Psoas muscle (tissue), 8 donors: ENCODE results near the gene NCR3LG1. TPM values are rescaled to one million over a fixed set of nuclear protein-coding genes. Genes with fewer than 3 reads are reported as not detected.

Source experiments
- ATAC-seq, 4 donors: fragments of 200-7000 bp; cut with Tn5 transposase; one replicate each; pipeline ENCODE4 v1.9.1; 2020; ENCODE audit warnings: moderate library complexity in 3 of 4, mild to moderate bottlenecking in 2 of 4
- DNase-seq, 2 donors: peaks; one replicate each; pipeline ENCODE4 v3.0.0-alpha.2; 2020
- H3K27ac ChIP-seq: fragments of 200-600 bp; one replicate; pipeline ENCODE4 v1.8.0; 2022
- H3K27me3 ChIP-seq, 3 donors: fragments of 200-600 bp in 1 of 3; one replicate each; pipeline versions ENCODE4 v1.6.1 to v1.8.0; 2013 to 2022; ENCODE audit warnings: low read length in 2 of 3, mild to moderate bottlenecking in 2 of 3, moderate library complexity in 1 of 3; ENCODE audit not compliant: insufficient read depth in 3 of 3
- H3K36me3 ChIP-seq, 2 donors: fragments of 200-600 bp in 1 of 2; one replicate each; pipeline versions ENCODE4 v1.6.1 to v1.8.0; 2013 to 2022; ENCODE audit warnings: low read depth in 1 of 2, mild to moderate bottlenecking in 1 of 2, moderate library complexity in 1 of 2; ENCODE audit not compliant: insufficient read depth in 1 of 2
- H3K4me1 ChIP-seq: fragments of 200-600 bp; one replicate; pipeline ENCODE4 v1.8.0; 2022
- H3K4me3 ChIP-seq: fragments of 200-600 bp; one replicate; pipeline ENCODE4 v1.8.0; 2022; ENCODE audit warnings: mild to moderate bottlenecking
- H3K9me3 ChIP-seq: fragments of 200-600 bp; one replicate; pipeline ENCODE4 v1.8.0; 2022
- WGBS, 3 donors: extraction: QIAGEN DNeasy Blood & Tissue Kit; methylation state at CpG; one replicate each; pipeline versions ENCODE4 v1.1.6 to v1.1.7; 2013; 5-methylcytosine and 5-hydroxymethylcytosine counted together
- intact Hi-C, 2 donors: fragments of 100-400 bp; cut with DNase I; formaldehyde crosslinking; loops; one replicate each; pipeline versions ENCODE4 v1.11.0 to v1.14.2; 2022
- polyA plus RNA-seq, 3 donors: library from polyadenylated mRNA; stranded (reverse); fragments of 200-250 nt; gene quantifications; one replicate each; pipeline ENCODE4 v1.2.3, GENCODE V29; 2013
- total RNA-seq, 4 donors: library from RNA; stranded (reverse); fragmentation: NEBNext Ultra II Directional in 2 of 4; extraction: Animal tissue kit (Norgen Biotek cat#: 25700) in 2 of 4; gene quantifications; one replicate each; pipeline versions ENCODE4 v1.2.1 to v1.2.4, GENCODE V29; 2021 to 2023
- TF ChIP-seq, protein P1 (sequence below): fragments of 200-600 bp; IDR thresholded peaks from one replicate; pipeline ENCODE4 v1.8.0; 2022; ENCODE audit warnings: antibody characterized with exemption
- donor health status: healthy with polysubstance abuse.
- donor health status: DM: no; HTN: no; CAD: no; lungs with moderate emphysema.
- donor health status: Bipolar disorder and iron deficiency.
- donor health status: healthy.
- donor health status: DM: yes; HTN: yes; CAD: no.
- donor health status: DM: no; HTN: no; CAD: no.
- donor health status: DM: no; HTN: no; CAD: no.
- donor health status: DM: yes; HTN: yes; CAD: no.

The NCR3LG1 gene
- total and polyA plus RNA-seq, 7 donors = 0.01 to 0.71 (median 0.17) TPM

DNA sequence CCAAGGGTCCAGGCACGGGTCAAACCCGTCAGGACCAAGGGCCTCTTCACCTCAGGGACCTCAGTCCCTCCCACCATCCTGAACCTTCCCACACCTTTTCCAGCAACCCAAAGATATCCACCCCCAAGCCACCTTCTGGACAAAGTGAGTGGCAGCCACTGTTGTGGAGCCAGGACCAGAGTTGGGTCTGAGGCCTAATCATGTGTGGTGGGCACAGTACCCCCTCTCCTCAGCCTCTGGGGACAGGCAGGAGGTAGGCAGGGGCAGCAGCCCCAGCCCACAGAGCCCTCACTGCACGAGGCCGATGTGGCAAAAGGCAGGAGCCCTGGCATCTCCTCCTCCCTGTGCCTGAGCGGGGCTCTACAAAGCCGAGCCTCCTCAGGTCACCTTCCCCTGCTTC is 34.3 kb downstream of the NCR3LG1 start:
- Histone ChIP-seq H3K4me1 (peaks cover 56% of the 10 kb centered on the region), H3K27me3 (no peaks in the 10 kb centered on the region), H3K27ac (peak overlapping the region; percentile 96), H3K9me3 (no peaks in the 10 kb centered on the region), H3K36me3 (peaks cover 0 to 18% of the 10 kb centered on the region in 2 donors), H3K4me3 (peak overlapping the region; percentile 78)
- peak in 2 of 4 donors; percentile 0 to 2 for ATAC-seq
- intact Hi-C loops = loop anchor here (1.0 to 5.0 kb wide), 3 partner anchors 31 to 336 kb away; no protein-coding TSS in a partner anchor
- no peak for DNase-seq
- TF ChIP-seq, protein P1, sequence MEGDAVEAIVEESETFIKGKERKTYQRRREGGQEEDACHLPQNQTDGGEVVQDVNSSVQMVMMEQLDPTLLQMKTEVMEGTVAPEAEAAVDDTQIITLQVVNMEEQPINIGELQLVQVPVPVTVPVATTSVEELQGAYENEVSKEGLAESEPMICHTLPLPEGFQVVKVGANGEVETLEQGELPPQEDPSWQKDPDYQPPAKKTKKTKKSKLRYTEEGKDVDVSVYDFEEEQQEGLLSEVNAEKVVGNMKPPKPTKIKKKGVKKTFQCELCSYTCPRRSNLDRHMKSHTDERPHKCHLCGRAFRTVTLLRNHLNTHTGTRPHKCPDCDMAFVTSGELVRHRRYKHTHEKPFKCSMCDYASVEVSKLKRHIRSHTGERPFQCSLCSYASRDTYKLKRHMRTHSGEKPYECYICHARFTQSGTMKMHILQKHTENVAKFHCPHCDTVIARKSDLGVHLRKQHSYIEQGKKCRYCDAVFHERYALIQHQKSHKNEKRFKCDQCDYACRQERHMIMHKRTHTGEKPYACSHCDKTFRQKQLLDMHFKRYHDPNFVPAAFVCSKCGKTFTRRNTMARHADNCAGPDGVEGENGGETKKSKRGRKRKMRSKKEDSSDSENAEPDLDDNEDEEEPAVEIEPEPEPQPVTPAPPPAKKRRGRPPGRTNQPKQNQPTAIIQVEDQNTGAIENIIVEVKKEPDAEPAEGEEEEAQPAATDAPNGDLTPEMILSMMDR = no peak
- 37 to 58% (median 40%) methylated on average over 5 to 6 of the region's 6 CpGs for WGBS, 3 donors

DNA sequence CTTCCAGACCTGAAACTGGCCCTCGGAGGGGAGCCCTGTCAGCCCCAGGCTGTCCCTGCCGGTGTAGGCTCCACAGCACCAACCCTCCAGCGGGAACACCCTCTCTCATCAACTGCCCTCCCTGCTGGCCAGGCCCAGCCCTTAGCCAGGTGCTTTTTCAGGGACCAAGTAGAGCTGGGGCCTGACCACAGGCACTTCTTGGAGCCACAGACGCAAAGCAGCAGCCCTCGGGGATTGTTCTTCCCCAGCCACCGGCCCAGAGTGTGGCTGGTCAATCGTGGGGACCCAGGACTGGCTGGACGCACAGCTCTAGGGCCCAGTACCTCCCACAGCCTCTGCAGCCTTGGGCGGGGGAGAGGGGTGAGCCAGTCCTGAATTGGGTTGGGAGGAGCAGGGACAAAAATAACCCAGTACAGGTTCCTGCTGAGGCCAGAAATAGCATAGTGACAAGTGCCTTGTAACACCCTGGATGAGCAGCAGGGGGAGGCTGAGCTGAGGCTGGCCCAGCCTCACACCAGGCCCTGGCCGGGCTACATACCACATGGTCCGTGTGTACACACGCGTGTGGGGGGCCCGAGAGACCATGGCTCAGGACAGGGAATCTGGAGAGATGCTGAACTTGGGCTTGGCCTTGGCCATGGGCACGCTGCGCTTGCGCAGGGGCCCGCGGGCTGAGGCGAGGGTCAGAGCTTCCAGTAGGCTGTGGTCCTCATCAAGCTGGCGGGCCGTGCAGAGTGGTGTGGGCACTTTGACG is 34.9 kb downstream of the NCR3LG1 start:
- Histone ChIP-seq H3K4me3 (peak overlapping the region; percentile 78), H3K9me3 (no peaks in the 10 kb centered on the region), H3K27ac (peak overlapping the region; percentile 96), H3K27me3 (no peaks in the 10 kb centered on the region), H3K36me3 (peaks cover 0 to 18% of the 10 kb centered on the region in 2 donors), H3K4me1 (peaks cover 50% of the 10 kb centered on the region)
- intact Hi-C loops = loop anchor here (1.0 to 5.0 kb wide), 3 partner anchors 31 to 336 kb away; no protein-coding TSS in a partner anchor
- peak; percentile 73 to 91 for DNase-seq
- TF ChIP-seq, protein P1 = peak; percentile 71
- ATAC-seq = peak; percentile 74 to 79 (median 76)
- WGBS, 3 donors = 37 to 47% (median 44%) methylated on average over 18 to 23 of the region's 23 CpGs

DNA sequence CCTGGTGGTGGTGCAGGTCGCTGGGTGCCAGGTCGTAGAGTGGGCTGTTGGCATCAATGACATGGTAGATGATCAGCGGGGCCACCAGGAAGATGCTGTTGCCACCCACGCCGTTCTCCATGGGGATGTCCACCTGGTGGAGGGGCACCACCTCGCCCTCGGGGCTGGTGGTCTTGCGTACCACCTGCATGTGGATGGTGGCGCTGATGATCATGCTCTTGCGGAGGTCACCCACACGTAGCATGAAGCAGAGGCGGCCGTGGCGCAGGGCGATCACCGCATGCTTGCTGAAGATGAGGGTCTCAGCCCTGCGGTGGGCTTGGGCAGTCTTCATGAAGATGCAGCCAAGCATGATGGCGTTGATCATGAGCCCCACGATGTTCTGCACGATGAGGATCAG is 35.7 kb downstream of the NCR3LG1 start:
- intact Hi-C loops = loop anchor here in 1 of 2 donors (5.0 kb wide), 1 partner anchor 335 kb away; no protein-coding TSS in a partner anchor

DNA sequence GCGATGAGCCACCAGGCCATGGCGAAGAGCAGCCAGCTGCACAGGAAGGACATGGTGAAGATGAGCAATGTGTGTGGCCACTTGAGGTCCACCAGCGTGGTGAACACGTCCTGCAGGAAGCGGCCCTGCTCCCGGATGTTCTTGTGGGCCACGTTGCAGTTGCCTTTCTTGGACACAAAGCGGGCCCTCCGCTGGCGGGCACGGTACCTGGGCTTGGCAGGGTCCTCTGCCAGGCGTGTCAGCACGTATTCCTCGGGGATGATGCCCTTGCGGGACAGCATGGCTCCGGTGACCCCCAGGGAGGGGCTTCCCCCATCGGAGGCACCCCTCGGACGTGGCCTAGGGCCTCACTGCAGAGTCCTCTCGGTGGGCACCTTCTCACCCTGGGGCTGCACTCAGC is 36.2 kb downstream of the NCR3LG1 start:
- Histone ChIP-seq H3K4me1 (peaks cover 38% of the 10 kb centered on the region), H3K4me3 (peak overlapping the region; percentile 78), H3K9me3 (no peaks in the 10 kb centered on the region), H3K27ac (peak overlapping the region; percentile 96), H3K27me3 (no peaks in the 10 kb centered on the region), H3K36me3 (peaks cover 0 to 18% of the 10 kb centered on the region in 2 donors)
- intact Hi-C loops = loop anchor here (2.0 to 5.0 kb wide), 2 partner anchors 17 to 334 kb away; no protein-coding TSS in a partner anchor
- WGBS, 3 donors = 38 to 87% (median 46%) methylated on average over 19 to 20 of the region's 20 CpGs
- ATAC-seq (peak; percentile 6 to 28 (median 18)), DNase-seq (peak; percentile 58 to 84)
- TF ChIP-seq, protein P1 = no peak

More for the DNA sequence above, 35.7 kb downstream of the NCR3LG1 start:
- peak overlapping the region; percentile 96 for H3K27ac ChIP-seq
- TF ChIP-seq, protein P1 = no peak
- no peaks in the 10 kb centered on the region for H3K27me3 ChIP-seq
- ATAC-seq (no peak), DNase-seq (no peak)
- no peaks in the 10 kb centered on the region for H3K9me3 ChIP-seq
- H3K4me1 ChIP-seq = peaks cover 42% of the 10 kb centered on the region
- peak overlapping the region; percentile 78 for H3K4me3 ChIP-seq
- WGBS, 3 donors = 94 to 96% (median 96%) methylated on average over 20 of the region's 20 CpGs
- H3K36me3 ChIP-seq = peaks cover 0 to 18% of the 10 kb centered on the region in 2 donors
